ENCODE results near the gene BRI3.

Gene BRI3

DNA sequence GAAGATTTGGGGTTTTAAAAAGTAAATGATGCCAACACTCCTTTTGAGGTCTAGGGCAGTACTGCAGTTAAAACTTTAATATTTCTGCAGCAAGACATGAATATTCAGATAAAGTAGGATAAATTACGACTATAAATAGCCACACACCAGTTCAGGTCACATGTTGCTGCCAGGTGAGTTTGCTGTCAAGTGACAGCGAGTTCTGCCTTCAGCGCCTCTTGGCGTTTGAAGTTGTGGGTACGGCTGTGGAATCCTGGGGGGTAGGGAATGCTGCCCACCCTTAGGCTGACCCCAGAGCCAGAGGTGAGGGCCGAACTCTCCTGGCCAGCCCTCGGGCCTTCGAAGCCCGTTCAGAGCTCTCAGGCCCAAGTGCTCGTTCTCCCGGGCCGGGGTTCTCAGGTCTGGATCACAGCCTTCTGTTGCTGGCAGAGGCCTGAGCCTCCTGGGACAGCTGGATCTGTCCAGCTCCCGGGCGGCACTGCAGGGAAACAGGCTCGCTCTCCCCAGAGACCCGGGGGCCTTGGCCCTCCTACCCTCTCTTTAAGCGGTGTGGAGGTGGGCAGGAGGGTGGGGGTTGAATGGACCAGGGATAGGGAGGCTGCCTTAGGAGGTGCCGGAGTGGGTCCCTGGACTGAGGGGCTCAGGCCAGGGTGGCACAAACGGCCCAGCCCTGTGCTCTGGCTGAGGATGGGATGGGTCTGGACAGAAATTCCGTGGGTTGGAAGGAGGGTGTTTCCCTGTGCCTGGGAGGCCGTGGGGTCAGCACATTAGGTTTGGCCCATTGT lies 5.4 kb downstream of the BRI3 start:
- DNase-seq (ENCODE audit: low read depth in 3 of 3, low spot score in 1 of 3) = no peak

- no peak for DNase-seq (ENCODE audit: low read depth in 3 of 3, low spot score in 1 of 3)
Observed at GRCh38 chr7:98287486-98287959, 6.0 kb downstream of the BRI3 start.

GRCh38 chr7:98288064-98288823 lies 6.8 kb downstream of the BRI3 start:
- DNase-seq (ENCODE audit: low read depth in 3 of 3, low spot score in 1 of 3) = no peak

DNA sequence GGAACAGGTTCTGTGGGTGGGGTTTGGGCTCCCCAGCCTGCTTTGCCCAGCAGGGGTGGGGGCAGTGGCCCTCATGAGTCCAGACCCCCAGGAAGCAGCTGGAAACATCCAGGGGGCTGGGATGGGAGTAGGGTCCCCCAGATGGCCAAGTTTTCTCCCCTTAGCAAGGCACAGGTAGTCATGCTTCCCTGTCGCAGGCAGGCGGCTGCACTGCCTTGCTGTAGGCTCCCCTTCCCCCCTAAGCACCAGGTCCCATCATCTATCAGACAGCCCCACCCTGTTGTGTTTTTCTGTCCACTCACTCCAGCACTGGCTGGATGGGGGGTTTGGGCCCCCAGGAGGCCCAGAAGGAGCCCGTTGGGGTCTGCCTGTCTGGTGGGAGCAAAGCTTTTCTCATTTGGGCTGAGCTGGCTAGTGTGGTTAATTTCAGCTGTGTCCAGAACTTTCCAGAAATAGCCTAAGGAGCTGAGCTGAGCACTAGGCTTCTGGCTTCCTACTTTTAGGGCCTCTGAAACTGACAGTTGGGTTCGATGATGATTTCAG lies 7.9 kb downstream of the BRI3 start:
- no peak for DNase-seq (ENCODE audit: low read depth in 3 of 3, low spot score in 1 of 3)

- DNase-seq (ENCODE audit: low read depth in 3 of 3, low spot score in 1 of 3) = no peak
Observed at GRCh38 chr7:98291717-98292116, 10.2 kb downstream of the BRI3 start.

DNA sequence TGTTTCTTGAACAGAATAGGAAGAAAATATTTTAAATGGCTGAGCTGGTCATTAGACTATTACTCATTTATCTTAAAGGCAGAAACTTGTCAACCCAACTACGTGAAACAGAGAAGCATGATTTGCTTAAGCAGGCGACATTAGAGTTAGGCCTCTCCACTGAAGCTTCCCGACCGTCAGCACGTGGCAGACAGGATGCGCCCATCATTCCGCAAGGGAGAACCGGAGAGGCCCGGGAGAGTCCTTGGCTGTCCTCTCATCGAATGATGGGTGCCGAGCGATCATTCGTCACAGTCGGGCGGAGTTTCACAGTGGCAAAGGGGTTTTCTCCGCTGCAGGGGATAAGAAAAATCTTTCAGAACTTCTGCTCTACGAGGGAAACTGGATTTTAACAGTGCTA lies 11.8 kb downstream of the BRI3 start:
- no peak for DNase-seq (ENCODE audit: low read depth in 3 of 3, low spot score in 1 of 3)

DNA sequence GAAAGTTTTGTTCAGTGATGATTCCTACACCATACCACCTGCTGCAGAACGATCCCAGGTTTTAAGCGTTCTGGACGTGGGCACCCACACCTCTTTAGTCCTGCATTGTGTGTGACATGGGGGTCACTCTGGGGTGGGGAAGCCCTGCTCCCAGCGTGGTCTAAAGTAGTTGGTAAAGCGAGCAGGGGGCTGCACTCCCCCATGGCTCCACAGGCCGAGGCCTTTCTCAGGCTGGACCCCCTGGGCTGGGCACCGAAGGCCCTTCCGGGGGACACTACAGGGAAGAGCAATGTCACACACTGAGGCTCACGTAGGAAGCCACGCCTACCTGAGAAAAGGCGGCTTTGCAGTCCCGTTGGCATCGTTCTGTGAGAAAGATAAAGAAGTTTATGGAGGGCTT lies 12.3 kb downstream of the BRI3 start:
- no peak for DNase-seq (ENCODE audit: low read depth in 3 of 3, low spot score in 1 of 3)

DNA sequence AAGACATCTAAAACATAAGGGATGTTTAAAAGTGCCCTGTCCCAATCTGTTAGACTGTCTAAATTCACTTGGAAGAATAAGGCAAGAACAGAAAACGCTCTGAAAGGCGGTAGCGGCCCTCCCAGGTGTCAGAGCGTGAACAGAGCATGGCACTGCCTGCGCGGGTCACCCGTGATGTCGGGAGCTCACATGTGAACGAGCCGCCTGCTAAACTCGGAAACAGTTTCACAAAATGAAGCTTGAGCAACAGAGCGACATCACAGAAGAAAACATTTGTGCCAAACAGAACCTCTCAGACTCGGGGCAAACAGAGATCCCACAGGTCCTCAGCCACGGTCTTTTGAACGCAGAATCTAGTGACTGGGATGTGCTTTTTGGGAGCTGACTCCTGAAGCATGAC lies 12.8 kb downstream of the BRI3 start:
- DNase-seq (ENCODE audit: low read depth in 3 of 3, low spot score in 1 of 3) = no peak

DNA sequence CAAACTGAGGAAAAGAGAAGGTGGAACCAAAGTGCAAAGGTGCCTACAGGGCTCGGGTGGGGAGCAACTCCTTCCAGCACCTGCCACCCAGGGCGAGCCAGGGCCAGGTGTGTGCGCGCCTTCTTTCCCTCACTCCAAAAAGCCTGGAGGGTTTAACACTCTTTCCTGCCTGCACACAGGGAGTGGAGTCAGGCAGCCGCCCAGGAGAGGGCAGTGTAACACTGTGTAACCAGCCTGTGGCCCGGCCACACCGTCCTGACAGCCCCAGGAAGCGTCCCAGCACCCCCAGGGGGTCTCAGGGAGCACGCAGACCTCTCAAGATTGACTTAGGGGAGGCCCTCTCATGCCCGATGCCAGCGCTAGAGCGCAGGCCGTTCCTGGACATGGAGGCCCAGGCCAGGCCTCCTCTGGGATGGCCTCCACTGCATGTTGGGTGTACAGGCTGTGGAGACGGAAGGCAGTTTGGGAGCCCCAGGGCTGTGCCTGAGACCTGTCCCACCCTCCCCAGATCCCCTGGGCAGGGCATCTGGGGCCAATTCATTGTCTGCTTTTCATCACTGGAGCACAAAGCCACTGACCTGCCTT lies 13.4 kb downstream of the BRI3 start:
- DNase-seq (ENCODE audit: low read depth in 3 of 3, low spot score in 1 of 3) = no peak

GRCh38 chr7:98295467-98296192 lies 14.1 kb downstream of the BRI3 start:
- no peak for DNase-seq (ENCODE audit: low read depth in 3 of 3, low spot score in 1 of 3)

GRCh38 chr7:98296833-98297232 lies 15.3 kb downstream of the BRI3 start:
- no peak for DNase-seq (ENCODE audit: low read depth in 3 of 3, low spot score in 1 of 3)

DNA sequence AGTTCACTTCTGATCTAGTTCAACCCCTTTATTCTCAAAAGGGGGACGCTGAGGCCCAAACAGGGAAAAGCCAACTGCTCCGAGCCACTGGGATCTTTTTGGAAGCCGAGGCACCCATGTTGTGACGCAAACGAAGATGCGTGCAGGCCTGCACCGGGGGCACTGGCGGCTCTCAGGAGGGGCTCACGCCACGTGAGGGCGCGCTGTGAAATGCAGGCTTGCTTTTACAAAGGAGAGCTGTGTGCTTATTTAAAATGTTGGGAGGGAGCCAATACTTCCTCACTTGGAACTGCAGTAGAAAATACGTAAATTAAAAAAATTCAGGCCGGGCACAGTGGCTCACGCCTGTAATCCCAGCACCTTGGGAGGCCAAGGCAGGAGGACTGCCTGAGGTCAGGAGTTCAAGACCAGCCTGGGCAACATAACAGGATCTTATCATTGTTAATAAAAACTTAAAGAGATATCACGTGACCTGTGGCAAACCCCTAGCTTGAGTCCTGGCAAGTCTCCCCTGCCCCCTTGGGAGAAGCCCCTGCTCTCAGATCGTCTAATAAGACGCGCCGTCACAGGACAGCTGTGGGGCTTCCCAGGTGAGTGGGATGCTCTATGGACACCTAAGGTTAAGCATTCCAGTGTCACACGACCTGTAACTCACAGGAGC lies 16.3 kb downstream of the BRI3 start:
- DNase-seq (ENCODE audit: low read depth in 3 of 3, low spot score in 1 of 3) = no peak

DNA sequence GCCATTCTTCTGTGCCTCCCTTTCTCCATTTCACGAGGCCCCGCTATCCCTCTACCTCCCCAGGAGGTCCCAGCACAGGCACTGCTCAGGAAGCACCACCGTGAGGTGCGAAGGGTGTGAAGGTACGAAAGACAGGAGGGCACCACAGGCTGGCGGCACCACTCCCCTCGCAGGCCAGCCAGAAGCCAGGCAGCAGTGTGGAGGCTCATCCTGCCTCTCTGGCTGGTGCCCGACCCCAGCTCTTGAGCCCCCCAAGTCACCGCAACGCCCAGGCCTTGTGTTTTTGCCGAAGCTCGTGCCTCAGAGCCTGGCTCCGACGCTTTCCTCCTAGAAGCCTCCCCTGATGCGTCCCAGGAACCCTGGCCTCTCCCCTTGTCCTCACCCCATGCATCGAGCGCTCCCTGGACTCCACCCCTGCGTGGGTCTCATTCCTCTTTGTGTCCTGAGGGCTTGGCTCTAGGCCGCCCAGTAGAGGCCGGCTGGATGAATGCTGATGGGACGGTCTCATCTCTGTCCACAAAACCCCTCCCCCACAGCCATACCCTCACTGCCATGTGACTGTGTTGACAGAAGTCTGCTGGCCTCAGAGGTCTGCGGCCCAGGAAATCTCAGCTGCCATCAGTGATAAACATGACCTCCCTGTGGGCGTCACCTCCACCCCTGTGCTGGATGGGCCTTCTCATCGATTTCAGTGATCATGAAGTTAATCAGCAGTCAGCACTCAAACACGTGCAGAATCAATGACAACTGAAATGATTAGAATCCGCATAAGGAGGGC lies 19.3 kb downstream of the BRI3 start:
- no peak for DNase-seq (ENCODE audit: low read depth in 3 of 3, low spot score in 1 of 3)

GRCh38 chr7:98301693-98302470 lies 20.4 kb downstream of the BRI3 start:
- DNase-seq (ENCODE audit: low read depth in 3 of 3, low spot score in 1 of 3) = no peak

DNA sequence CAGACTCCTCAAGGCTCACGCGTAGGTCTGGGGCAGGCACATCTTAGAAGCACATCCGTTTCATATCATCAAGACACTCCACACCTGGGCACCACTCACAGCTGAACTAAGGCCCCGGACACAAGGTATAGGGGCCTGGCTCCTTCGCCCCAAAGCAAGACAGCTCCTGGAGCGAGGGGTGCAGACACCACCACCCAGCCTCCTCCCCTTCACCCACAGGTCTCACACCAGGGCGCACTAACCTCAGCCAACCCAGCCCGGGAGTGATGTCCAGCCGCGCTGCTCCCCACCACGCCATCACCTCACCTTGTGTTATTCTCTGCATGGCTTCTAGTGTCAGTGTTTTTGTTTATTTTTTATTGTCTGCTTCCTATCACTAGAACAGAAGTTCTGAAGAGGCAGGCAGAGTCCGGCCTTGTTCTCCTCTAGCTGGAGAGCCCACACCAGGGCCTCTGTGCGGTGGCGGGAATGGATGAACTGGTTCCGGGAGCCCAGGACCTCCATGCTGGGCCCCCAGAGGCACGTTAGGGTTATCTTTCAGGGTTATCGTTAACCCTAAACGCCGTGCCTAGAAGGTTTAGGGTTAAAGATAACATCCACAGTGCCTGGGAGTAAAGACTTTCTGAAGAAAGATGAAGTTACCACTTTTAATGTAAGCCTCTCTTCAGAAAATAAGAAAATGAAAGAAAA lies 21.8 kb downstream of the BRI3 start:
- DNase-seq (ENCODE audit: low read depth in 3 of 3, low spot score in 1 of 3) = no peak

- DNase-seq (ENCODE audit: low read depth in 3 of 3, low spot score in 1 of 3) = no peak
Observed at GRCh38 chr7:98303906-98304305, 22.4 kb downstream of the BRI3 start.

GRCh38 chr7:98305951-98306535 lies 24.6 kb downstream of the BRI3 start:
- DNase-seq (ENCODE audit: low read depth in 3 of 3, low spot score in 1 of 3) = no peak

DNA sequence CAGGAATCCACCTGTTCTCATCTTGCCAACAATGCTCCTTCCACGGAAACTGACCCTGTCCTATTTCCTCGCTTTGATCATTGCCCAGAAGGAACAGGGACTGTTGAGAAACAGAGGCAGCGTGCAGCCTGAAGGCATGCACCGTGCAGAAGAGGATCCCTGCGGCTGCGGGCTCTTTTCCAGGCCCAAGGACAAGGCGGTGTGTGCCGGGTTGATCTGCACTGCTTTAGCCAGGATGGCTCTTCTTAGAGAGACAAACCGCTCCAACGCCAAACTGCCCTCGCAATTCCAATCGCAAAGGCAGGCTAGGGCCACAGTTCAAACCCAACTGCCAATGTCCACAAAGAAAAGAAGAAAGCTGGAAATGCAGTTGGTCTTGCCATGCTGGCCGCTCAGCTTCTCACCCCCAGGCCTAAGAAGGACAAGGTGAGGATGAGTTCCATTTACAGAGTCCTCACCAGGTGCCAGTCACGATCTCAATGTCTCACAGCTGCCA lies 26.5 kb downstream of the BRI3 start:
- DNase-seq (ENCODE audit: low read depth in 3 of 3, low spot score in 1 of 3) = no peak

Data from stimulated activated CD4-positive, alpha-beta T cell treated with anti-CD3 and anti-CD28 coated beads, TNF-alpha, amount 100 ng/mL, for 1 hour (primary cell).